SKM-1 (cell line): Measurements from ENCODE around the gene PARN.

Source experiments
- DNase-seq: peaks from one replicate; lab custom pipeline; 2025; ENCODE audit not compliant: unreplicated experiment; lab: John Stamatoyannopoulos, UW

Gene PARN

DNA sequence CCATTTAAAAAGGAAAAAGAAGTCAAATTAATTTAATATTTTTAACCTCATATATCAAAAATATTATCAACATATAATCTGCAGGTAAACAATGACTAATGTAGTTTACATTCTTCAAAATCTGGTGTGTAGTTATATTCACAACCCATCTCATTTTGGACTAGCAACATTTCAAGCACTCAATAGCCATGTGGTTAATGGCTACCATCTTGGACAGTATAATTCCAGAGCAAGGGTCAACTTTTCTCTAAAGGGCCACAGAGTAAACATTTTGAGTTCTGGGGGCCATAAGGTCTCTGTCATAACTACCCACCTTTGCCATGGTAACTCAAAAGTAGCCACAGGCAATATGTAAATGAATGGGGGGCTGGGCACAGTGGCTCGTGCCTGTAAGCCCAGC is 153.9 kb downstream of the PARN start:
- DNase-seq = no peak

- DNase-seq = no peak
Observed at GRCh38 chr16:14475370-14476139, 154.5 kb downstream of the PARN start.

GRCh38 chr16:14473488-14473887 is 156.6 kb downstream of the PARN start:
- DNase-seq = no peak

DNA sequence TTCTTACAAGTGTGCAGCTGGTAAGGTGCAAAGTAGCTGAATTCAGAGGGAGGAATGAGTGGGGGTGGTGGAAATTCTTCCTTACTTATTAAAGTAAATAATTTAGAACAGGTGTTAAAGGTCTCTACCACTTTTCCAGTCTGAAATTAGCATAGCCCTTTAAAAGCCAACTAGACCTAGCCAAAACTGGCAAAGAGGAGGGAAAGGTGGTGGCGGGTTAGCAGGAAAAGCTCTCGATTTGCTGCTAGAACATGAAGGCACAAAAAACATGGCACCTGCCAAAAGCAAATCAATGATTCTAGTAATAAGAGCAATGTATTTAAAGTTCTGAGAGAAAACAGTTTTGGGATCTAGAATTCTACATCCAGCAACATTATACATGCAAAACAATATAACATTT is 157.7 kb downstream of the PARN start:
- no peak for DNase-seq

DNA sequence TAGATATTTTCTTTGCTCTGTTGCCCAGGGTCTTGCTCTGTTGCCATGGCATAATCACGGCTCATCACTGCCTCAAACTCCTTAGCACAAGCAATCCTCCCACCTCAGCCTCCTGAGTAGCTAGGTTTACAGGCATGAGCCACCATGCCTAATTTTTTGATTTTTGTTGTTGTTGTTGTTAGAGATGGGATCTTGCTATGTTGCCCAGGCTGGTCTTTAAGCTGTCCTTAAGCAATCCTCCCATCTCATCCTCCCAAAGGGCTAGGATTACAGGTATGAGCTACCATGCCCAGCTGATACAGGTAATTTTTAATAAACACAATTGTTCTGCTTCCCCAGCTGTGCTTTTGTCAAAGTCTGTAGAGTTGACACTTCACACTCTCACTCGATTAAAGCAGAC is 159.3 kb downstream of the PARN start:
- DNase-seq = no peak

DNA sequence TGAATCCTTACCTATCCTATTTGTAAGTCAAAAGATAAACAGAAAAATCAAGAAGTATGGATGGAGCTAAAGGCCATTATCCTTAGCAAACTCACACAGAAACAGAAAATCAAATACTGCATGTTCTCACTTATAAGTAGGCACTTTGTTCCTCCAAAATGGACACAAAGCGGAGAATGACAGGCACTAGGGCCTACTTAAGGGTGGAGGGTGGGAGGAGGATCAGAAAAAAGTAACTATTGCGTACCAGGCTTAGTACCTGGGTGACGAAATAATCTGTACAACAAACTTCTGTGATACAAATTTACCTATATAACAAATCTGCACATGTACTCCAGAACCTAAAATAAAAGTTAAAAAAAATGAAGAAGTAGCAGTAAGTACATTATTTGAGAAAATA is 164.3 kb downstream of the PARN start:
- DNase-seq = no peak

DNA sequence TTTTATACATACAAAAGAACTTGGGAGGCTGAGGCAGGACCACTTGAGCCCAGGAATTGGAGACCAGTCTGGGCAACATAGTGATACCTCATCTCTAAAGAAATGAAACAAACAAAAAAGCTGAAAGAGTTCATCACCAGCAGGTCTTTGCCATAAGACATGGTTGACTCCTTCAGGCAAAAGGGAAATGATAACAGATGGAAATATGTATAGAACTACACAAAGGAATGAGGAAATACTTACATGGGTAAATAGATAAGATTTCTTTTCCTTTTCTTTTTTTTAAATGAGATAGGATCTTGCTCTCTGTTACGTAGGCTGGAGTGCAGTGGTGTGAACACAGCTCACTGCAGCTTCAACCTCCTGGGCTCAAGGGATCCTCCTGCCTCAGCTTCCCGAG is 165.3 kb downstream of the PARN start:
- DNase-seq = no peak

GRCh38 chr16:14464192-14464591 is 165.9 kb downstream of the PARN start:
- no peak for DNase-seq

DNA sequence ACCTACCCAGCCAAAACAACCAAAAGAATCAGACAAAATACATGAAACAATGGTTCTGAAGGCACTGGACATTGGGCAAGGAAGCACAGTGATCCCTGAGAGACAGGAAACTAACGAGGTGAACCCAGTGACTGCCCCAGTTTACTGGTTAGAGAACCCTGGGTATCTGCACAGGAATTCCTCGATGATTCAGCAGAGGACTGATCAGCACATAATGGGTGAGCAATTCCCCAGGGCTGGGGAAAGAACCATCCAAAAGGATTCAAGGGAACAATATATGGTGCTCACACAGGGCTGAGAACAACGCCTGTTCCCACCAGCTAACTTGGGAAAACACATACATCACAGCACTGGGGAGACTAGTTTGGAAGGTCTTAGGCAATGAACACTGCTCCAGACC is 167.2 kb downstream of the PARN start:
- no peak for DNase-seq

DNA sequence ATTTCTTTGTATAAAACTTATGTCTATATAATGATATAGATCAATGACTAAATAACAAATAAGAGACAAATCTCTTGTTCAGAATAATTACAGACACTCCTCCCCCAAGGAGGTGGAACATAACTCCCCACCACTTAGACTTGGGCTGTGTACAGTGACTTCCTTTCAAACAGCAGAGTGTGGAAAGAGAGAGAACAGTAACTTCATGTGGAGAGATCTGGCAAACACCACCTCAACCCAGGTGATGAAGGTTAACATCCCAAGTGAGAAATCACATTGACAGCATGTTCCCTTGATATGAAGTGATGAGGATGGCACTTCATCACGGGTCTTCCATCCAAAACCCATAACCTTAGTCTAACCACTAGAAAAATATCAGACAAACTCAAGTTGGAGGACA is 169.3 kb downstream of the PARN start:
- DNase-seq = no peak

DNA sequence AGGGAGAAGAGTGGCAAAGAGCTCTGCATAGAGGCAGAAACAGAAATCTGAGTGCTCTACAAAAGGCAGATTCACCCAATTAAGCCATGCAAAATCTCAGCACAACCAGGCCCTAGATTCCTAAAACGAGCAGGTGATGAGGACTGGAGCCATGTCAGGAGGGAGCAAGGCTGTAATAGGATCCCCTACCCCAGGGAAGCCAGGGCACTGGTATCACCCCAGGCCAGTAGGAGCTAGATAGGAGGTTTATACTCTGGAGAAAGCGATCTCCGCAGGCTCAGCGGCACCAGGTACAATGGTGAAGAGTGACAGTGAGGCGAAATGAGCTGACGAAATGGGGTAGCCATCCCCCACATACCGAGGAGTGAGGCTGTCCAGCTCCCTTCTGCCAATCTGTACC is 171.5 kb downstream of the PARN start:
- DNase-seq = no peak

DNA sequence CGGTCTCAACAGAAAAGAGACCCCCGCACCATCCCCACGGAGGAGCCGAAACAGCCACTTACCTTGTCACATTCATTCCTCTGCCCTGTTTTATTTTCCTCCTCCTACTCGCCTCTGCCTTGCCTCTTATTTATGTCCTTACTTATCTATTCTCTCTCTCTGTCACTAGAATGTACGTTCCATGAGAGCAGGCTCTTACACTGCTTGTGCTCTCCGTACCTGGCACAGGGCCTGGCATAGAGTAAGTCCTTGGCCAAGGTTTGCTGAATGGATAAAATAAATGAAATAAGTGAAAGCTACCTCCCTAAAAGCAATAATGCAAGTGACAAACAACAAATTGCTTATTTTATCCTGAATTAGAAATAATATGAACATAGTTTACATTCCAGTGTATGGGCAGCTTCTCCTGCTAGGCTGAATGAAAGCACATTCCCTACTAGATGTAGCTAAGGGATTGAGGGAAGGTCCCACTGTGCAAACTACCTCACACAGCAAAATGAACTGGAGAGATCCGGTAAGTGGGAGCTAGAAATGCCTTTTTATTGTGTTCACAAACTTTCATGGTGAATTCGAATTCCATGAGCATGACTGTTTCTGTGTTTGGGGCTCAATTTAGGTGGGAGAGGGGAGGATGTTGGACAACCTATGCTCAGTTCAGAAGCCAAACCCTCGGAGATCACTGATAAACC is 173.1 kb downstream of the PARN start:
- DNase-seq = no peak

DNA sequence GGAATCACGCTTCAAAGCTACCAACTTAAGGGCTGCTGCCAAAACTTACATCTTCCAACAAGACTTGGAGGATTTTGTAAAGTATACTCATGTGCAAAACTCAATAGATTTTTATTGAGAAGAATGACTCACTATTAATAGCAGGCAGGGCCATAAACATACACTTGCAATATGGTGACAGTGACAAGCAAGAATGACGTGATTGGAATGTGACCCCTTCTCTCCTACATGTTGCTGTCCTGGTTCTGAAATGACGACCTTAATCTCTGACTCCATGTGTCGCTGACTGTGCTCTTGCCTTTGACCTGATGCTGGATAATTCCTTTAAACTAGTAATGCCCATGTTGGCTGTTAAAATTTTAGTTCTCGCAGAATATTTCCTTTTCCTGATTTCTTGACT is 174.5 kb downstream of the PARN start:
- DNase-seq = no peak

DNA sequence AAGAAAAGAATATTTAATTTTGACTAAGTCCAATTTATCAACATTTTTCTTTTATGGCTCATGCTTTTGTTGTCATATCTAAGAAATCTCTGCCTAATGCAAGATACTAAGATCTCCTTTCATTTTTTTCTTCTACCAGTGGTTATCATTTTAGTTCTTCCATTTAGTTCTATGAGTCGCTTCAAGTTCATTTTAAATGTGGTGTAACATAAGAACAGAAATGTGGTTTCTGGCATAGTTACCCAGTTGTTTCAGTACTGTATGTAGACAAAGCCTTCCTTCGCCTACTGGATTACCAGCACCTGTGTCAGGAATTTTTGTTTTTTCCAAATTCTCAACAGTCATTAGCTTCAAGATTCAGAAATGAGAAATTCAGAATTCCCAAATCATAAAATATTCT is 175.7 kb downstream of the PARN start:
- no peak for DNase-seq

DNA sequence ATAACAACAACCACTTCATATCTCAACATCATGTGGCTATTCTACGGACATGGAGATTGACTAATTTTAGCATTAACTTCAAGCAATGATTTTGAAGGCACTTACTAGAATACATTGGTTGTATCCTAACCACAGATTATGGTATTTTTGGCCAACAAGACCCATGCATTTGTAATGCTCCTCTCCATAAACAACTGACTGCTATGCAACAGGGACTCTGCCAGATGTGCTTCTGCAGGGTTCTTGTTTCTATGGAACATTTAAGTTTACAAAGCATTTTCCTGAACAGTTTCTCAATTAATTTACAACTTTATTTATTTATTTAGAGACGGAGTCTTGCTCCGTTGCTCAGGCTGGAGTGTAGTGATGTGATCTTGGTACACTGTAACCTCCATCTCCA is 178.0 kb downstream of the PARN start:
- no peak for DNase-seq

DNA sequence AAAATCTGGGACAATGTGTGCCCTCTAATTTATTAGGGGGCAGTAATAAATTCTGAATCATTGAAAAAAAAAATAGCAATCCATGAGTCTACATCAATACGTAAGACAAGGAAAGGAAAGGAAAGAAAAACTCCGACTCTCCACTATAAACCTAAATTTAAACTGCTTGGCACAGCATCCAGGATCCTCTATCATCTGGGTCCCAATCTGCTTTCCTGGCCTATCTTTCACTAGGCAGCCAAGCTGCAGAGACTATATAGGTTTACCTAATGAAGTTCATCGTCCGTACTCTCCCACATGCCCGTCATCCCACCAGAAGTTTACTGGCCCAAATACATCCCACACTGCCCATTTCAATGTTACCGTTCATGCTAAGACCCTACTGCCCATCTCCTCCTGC is 179.2 kb downstream of the PARN start:
- DNase-seq = no peak

DNA sequence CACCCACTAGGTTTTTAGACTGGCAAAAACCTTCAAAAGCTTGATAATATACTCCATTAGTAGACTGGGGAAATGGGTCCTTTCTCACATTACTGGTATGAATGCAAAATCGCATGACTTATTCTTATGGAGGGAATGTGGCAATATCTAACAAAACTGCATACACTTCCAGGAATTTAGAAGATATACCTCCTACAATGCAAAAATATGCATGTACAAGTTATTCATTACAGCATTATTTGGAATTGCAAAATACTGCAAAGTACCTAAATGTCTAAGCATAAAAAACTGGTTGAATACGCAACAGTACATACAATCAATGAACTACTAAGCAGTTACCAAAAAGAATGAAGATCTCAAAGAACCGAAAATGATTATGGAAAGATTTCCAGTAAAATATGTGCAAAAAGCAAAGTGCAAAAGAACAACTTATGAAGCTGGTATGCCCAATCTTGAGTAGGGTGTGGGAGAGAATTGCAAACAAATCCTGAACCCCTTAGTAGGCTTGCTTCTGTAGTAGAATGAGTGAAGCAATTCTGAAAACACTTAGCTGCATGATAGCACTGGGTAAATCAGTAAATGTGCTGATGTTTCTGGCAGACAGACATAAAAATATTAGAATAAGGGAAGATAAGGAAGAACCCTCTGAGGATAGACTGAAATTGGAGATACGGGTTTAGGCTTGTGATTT is 180.1 kb downstream of the PARN start:
- no peak for DNase-seq

- DNase-seq = no peak
Observed at GRCh38 chr16:14449334-14449733, 180.7 kb downstream of the PARN start.

- no peak for DNase-seq
Observed at GRCh38 chr16:14448879-14449278, 181.2 kb downstream of the PARN start.

DNA sequence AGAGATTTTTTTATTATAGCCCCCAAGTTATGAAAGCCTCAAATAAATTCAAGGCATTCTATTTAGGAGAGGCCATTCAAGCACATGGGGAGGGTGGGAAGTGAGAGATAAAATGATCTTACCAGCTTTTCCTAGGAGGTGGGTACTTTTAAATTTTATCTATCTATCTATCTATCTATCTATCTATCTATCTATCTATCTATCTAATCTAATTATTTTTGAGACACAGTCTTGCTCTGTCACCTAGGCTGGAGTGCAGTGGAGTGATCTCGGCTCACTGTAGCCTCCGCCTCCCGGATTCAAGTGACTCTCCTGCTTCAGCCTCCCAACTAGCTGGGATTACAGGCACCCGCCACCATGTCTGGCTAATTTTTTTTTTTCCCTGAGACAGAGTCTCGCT is 182.3 kb downstream of the PARN start:
- DNase-seq = no peak

DNA sequence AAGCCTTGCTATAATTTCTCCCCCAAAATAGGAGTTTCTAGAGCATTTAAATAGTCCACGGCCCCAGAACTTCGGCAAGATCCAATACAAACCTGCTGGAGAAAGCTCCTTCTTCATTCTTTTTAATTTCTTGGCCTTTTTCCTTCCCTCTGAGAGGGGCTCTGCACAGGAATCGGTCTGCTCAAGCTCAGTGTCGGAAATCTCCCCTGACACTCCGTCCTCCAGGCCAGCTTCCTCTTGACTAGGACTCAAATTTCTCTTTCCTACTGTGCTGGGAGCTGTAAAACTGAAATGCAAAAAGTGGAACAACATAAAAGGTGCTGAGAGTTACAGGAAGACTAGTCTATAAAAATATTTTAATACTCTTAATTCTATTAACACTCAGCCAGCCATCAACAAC is 183.3 kb downstream of the PARN start:
- no peak for DNase-seq
